Peyer's patch (tissue), 4 donors: ENCODE results near the gene TNIP3.
"Not testable (repeated sequence)": the region's sequence is repeated elsewhere in the genome, so short reads cannot be mapped to it uniquely, and the experiment has no call there.

Experiments
- POLR2A ChIP-seq, 2 donors: fragments of 450-650 bp; IDR thresholded peaks; one replicate each; pipeline ENCODE4 v1.5.1; 2017; ENCODE audit warnings: antibody characterized with exemption in 2 of 2, mild to moderate bottlenecking in 2 of 2, moderate library complexity in 2 of 2
- TF ChIP-seq, protein P1 (sequence below), 6 experiments: fragments of 450-650 bp in 4 of 6; fragments of 200-600 bp in 2 of 6; sonication (generic) in 1 of 6; IDR thresholded peaks; one replicate each; pipeline ENCODE4 v1.5.1; 2017 to 2019; ENCODE audit warnings: antibody characterized with exemption in 6 of 6, mild to moderate bottlenecking in 3 of 6, moderate library complexity in 1 of 6

GRCh38 chr4:121171477-121171876, 7.4 kb upstream of the TNIP3 start:
- TF ChIP-seq, protein P1, sequence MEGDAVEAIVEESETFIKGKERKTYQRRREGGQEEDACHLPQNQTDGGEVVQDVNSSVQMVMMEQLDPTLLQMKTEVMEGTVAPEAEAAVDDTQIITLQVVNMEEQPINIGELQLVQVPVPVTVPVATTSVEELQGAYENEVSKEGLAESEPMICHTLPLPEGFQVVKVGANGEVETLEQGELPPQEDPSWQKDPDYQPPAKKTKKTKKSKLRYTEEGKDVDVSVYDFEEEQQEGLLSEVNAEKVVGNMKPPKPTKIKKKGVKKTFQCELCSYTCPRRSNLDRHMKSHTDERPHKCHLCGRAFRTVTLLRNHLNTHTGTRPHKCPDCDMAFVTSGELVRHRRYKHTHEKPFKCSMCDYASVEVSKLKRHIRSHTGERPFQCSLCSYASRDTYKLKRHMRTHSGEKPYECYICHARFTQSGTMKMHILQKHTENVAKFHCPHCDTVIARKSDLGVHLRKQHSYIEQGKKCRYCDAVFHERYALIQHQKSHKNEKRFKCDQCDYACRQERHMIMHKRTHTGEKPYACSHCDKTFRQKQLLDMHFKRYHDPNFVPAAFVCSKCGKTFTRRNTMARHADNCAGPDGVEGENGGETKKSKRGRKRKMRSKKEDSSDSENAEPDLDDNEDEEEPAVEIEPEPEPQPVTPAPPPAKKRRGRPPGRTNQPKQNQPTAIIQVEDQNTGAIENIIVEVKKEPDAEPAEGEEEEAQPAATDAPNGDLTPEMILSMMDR (IDR thresholded peaks at IDR 0.05) = not testable (repeated sequence)
- TF ChIP-seq POLR2A (IDR thresholded peaks at IDR 0.05) = not testable (repeated sequence)
